Nephron (organoid): Measurements from ENCODE around the gene BHLHE23.

Experiments
- H3K27ac Mint-ChIP-seq, 3 experiments: 2 replicates each; pipeline ENCODE4 v1.8.0; 2020; ENCODE audit warnings: mixed read lengths in 3 of 3, mild to moderate bottlenecking in 2 of 3, moderate library complexity in 1 of 3
- H3K27me3 Mint-ChIP-seq: 2 replicates; pipeline ENCODE4 v1.8.0; 2021; ENCODE audit warnings: low read depth, mild to moderate bottlenecking, moderate library complexity, mixed read lengths
- H3K36me3 Mint-ChIP-seq: 2 replicates; pipeline ENCODE4 v1.8.0; 2020; ENCODE audit warnings: low read depth, mixed read lengths
- H3K4me1 Mint-ChIP-seq: 2 replicates; pipeline ENCODE4 v1.8.0; 2020; ENCODE audit warnings: mixed read lengths
- H3K4me3 Mint-ChIP-seq, 3 experiments: 2 replicates each; pipeline ENCODE4 v1.8.0; 2020; ENCODE audit warnings: mild to moderate bottlenecking in 3 of 3, mixed read lengths in 3 of 3, moderate library complexity in 2 of 3
- H3K9me3 Mint-ChIP-seq: 2 replicates; pipeline ENCODE4 v1.8.0; 2020; ENCODE audit warnings: mixed read lengths
- CTCF ChIP-seq, 3 experiments: fragments of 200-600 bp; sonication (generic); IDR thresholded peaks; one replicate each; pipeline ENCODE4 v1.5.0; 2021; ENCODE audit warnings: antibody characterized with exemption in 3 of 3; ENCODE audit not compliant: unreplicated experiment in 3 of 3

Gene BHLHE23

GRCh38 chr20:63052571-63053431 lies 46.0 kb upstream of the BHLHE23 start:
- no peak for TF ChIP-seq CTCF (IDR thresholded peaks at IDR 0.05; ENCODE audit: unreplicated experiment in 3 of 3)
- H3K4me3 Mint-ChIP-seq, result no peak overlapping the region
- no peaks in the 10 kb centered on the region for H3K4me1 Mint-ChIP-seq
- H3K27me3 Mint-ChIP-seq, result peaks cover 28% of the 10 kb centered on the region
- no peak overlapping the region for H3K27ac Mint-ChIP-seq
- peaks cover 3% of the 10 kb centered on the region for H3K9me3 Mint-ChIP-seq
- H3K36me3 Mint-ChIP-seq, result no peaks in the 10 kb centered on the region

- Mint-ChIP-seq H3K27ac (no peak overlapping the region), H3K4me3 (no peak overlapping the region), H3K4me1 (no peaks in the 10 kb centered on the region), H3K27me3 (peaks cover 36% of the 10 kb centered on the region), H3K36me3 (no peaks in the 10 kb centered on the region), H3K9me3 (peaks cover 3% of the 10 kb centered on the region)
- TF ChIP-seq CTCF (IDR thresholded peaks at IDR 0.05; ENCODE audit: unreplicated experiment in 3 of 3), result no peak
These were observed 45.1 kb upstream of the BHLHE23 start for GRCh38 chr20:63051911-63052310.

GRCh38 chr20:63051186-63051860 lies 44.6 kb upstream of the BHLHE23 start:
- no peak overlapping the region for H3K4me3 Mint-ChIP-seq
- no peaks in the 10 kb centered on the region for H3K4me1 Mint-ChIP-seq
- H3K27ac Mint-ChIP-seq, result no peak overlapping the region
- H3K36me3 Mint-ChIP-seq, result no peaks in the 10 kb centered on the region
- no peak for TF ChIP-seq CTCF (IDR thresholded peaks at IDR 0.05; ENCODE audit: unreplicated experiment in 3 of 3)
- peaks cover 41% of the 10 kb centered on the region for H3K27me3 Mint-ChIP-seq
- peaks cover 3% of the 10 kb centered on the region for H3K9me3 Mint-ChIP-seq

GRCh38 chr20:63050406-63050805 lies 43.6 kb upstream of the BHLHE23 start:
- H3K27ac Mint-ChIP-seq, result no peak overlapping the region
- H3K4me3 Mint-ChIP-seq, result no peak overlapping the region
- H3K4me1 Mint-ChIP-seq, result no peaks in the 10 kb centered on the region
- H3K9me3 Mint-ChIP-seq, result peaks cover 3% of the 10 kb centered on the region
- TF ChIP-seq CTCF (IDR thresholded peaks at IDR 0.05; ENCODE audit: unreplicated experiment in 3 of 3), result no peak
- no peaks in the 10 kb centered on the region for H3K36me3 Mint-ChIP-seq
- peaks cover 46% of the 10 kb centered on the region for H3K27me3 Mint-ChIP-seq

- no peak overlapping the region for H3K4me3 Mint-ChIP-seq
- H3K9me3 Mint-ChIP-seq, result peaks cover 3% of the 10 kb centered on the region
- peaks cover 46% of the 10 kb centered on the region for H3K27me3 Mint-ChIP-seq
- no peak overlapping the region for H3K27ac Mint-ChIP-seq
- H3K4me1 Mint-ChIP-seq, result no peaks in the 10 kb centered on the region
- H3K36me3 Mint-ChIP-seq, result no peaks in the 10 kb centered on the region
- TF ChIP-seq CTCF (IDR thresholded peaks at IDR 0.05; ENCODE audit: unreplicated experiment in 3 of 3), result no peak
These were observed 42.9 kb upstream of the BHLHE23 start for GRCh38 chr20:63049561-63050221.
